ENCODE data around the gene MMS19. TPM values are rescaled to one million over a fixed set of nuclear protein-coding genes. Genes with fewer than 3 reads are reported as not detected.

Gene MMS19
- total RNA-seq, 2 donors from 2014 or later = 38.9 to 42.3 TPM

DNA sequence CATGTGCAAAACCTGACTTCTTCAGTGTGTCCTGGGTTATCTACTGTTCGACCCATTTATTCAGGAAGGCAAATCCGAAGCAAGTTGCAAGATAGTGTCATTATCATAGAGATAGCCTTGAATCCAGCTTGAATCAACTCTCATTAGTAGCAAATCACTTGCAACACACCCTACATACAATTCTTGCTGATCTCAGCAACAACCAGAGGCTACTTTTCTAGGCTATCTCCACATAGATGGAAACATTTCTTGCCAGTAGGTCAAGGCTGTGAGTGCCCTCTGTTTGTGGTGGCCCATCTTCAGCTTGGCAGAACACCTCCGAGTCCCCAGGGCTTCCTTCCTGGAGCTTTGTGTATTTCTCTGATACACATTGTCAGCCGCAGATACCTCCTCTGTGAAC is 12.5 kb upstream of the MMS19 start:
- no peak for DNase-seq
- no peak for ATAC-seq

DNA sequence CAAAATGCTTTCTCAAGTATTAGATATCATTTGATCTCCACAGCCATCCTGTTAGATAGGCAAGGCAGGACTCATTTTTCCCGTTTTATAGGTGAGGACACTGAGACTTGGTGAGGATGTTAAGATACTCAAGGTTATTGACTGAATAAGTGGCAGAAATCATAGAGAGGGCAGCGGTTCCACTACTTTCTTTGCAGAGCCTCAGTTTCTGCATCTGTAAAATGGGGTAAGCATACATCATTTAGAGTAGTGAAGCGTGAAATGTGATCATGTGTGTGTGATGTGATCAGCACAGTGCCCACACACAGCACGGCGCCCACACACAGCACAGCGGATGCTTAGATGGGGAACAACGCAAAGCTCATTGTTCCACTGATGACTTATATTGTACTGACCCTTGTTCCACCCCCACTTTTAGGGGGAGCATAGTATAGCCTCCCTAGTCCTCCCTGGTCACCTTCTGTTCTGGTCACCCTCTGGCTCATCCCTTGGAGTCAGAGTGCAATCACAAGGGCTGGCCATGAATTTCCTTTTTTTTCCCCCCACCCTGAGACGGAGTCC is 11.0 kb upstream of the MMS19 start:
- intact Hi-C loops (cut with DNase I, micrococcal nuclease) = no loop called here
- ATAC-seq = no peak
- no peak for DNase-seq

More for the DNA sequence above, 12.5 kb upstream of the MMS19 start:
- intact Hi-C loops (cut with DNase I, micrococcal nuclease) = no loop called here

DNA sequence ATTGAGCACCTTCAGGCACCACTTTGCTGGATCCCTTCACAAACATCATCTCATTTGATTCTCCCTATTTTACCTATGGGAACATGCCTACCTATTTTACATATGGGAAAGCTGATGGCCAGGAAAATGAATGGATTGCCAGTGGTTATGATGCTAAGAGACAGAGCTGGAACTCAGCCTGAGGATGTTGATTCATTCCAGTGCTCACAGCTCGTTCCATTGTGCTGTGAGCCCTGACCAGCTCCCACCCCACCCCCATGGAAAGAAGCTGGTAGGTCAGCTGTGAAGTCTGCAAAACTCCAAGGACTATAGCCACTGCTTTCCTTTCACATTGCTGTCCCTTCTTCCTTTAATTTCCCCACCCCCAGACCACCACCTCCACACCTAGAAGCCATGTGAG is 10.1 kb upstream of the MMS19 start:
- no peak for ATAC-seq
- intact Hi-C loops (cut with DNase I, micrococcal nuclease) = no loop called here
- no peak for DNase-seq

DNA sequence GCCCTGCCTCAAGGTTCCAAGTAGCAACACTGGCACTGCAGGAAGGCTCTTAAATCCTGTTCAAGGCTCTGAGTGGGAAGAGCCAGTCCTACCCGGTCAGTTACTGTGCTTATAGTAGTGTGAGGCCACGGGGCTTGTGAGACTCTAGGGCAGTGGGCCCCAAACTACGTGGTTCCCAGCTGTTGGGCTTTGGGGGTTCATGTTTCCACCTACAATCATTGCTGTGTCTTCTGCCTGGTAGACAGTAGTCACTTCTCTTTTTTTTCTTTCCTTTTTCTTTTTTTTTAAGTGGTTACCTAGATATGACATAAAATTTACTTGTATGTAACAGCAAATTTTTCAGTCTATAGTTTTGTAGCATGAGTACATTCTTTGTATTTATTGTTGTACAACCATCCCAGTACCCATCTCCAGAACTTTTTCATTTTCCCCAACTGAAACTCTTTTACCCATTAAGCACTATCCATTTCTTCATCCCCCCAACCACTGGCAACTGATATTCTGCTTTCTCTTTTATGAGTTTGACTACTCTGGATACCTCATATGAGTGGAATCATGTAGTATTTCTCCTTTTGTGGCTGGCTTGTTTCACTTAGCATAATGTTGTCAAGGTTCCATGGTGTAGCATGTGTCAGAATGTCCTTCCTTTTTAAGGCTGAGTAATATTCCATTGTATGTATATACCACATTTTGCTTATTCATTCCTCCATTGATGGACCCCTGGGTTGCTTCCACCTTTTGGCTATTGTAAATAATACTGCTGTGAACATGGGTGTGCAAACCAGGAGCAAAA is 8.2 kb upstream of the MMS19 start:
- DNase-seq (no peak), ATAC-seq (no peak)
- intact Hi-C loops (cut with DNase I, micrococcal nuclease) = no loop called here

DNA sequence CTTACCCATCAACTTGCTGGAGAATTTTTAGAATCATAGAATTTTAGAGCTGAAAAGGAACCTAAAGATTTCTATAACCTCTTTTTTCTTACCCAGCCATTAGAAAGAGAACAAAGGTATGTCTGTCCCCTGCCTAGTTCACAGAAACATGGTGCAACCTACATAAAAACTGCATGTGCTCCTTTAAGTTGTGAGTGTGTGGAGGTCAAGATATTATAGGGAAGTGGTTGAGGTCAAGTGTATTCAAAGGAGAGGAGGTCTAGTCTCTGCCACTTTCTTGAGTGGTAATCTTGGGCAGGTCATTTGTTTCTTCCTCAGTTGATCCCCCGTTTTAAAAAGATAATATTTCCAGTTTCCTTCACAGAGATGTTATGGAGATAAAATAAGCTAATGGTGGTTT is 6.9 kb upstream of the MMS19 start:
- intact Hi-C loops (cut with DNase I, micrococcal nuclease) = no loop called here
- ATAC-seq = no peak
- no peak for DNase-seq

DNA sequence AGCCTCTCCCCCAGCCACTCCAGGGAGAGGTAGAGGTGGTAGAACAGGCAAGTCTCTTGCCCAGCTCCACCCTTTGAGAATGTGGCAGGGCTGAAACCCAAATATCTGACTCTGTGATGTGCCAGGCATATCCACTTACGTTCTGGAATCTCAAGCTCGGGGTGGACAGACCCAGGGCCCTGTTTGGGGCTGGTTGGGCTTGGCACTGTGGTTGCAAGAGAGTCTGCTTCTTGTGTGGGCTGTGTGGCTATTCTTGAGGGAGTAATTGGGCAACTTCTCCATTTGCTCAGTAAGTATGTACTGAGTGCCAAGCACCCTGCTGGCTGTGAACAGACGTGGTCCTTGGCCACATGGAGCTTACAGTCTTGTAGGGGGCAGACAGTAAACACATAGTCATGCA is 5.2 kb upstream of the MMS19 start:
- intact Hi-C loops (cut with DNase I, micrococcal nuclease) = no loop called here
- ATAC-seq (no peak), DNase-seq (no peak)

DNA sequence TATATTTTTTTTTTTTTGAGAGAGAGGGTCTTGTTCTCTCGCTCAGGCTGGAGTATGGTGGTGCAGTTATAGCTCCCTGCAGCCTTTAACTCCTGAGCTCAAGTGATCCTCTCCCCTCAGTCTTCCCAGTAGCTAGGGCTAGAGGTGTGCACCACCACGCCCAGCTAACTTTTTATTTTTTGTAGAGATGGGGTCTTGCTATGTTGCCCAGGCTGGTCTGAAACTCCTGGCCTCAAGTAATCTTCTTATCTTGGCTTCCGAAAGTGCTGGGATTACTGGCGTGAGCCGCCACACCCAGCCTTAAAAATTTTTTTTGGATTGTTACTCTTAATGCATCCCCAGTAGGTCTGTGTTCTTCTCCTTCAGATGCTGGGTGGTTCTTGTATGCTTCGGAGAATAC is 4.7 kb upstream of the MMS19 start:
- DNase-seq = no peak
- no peak for ATAC-seq
- intact Hi-C loops (cut with DNase I, micrococcal nuclease) = no loop called here

DNA sequence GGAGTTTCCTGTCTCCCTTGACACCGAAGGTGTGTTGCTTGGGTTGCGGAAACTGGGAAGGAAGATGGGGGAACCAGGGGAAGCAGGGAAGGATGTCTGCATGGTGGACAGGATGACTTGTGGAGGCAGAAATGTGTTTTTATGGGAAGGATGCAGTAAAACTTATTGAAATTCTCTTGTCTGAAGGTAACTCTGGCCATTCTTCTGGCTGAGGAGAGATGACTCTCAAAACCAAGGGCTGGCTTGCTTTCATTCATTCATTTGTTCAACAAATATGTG is 2.0 kb upstream of the MMS19 start:
- intact Hi-C loops (cut with DNase I, micrococcal nuclease) = no loop called here
- ATAC-seq = no peak
- DNase-seq = no peak

DNA sequence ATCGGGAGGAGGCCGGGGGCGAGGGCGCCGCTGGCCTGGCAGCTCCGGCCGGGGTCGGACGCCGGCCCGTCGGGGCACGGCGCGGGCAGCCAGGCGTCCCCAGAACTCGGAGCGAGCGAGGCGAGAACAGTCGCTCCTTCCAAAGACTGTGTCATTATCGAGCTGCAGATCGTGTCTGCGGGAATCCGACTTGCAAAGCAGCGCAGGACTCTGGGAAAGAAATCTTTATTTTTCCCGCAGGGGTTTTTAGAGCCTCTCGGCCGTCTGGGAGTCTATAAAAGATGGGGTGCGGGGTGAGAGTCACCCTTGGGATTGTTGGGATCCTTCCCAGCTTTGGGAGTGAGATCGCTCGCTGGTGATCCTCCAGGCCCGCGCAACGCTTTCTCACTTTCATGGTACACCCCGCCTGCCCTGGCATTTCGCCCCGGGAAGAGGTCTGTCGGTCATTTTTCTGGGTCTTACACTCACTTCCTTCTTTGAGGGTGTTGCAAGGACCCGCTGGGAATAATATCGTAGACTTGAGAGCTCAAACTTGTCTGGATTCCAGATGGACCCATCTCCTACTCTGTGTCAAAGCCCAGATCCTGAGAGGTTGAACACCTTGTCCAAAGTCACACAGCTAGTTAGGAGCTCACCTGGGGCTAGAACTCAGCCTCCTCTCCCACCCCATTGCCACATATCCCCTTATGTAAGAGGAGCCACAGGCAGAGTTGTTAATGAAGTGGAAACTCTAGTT is 1.5 kb upstream of the MMS19 start:
- intact Hi-C loops (cut with DNase I, micrococcal nuclease) = no loop called here
- no peak for ATAC-seq

DNA sequence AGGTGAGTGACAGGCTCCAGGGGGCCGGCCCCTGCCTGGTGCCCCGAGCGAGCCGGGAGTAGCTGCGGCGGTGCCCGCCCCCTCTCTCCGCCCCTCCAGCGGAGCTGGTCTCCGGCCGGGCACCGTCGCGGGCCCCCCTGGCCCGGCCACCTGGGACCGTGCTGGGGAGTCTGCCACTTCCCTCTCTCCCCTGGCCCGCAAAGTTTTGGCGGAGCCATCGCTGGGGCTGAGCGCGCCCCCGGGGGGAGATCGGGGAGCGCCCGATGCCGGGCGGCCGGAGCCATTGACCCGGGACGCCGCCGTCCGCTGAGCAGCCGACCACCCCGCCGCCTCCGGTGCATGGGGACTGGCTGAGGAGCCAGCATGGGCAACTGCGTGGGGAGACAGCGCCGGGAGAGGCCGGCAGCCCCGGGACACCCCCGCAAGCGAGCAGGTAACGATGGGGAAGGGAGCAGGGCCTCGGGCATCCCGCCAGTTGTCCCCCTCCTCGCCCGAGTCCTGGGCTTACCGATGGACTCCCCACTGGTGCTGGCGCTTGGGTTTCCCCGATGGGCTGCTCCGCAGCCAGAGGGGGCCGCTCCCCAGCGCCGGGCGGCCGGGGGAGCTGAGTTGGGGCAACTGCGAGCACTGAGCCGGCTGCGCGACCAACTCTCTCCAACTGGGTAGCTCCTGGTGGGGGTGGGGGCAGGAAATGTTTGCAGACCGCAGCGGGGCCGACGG is 779 bp upstream of the MMS19 start, which contains the start of gene UBTD1:
TSS of gene UBTD1 (plus strand) at position 84 of the 720 bp plus-strand sequence. CDS start at position 364, 280 bp downstream.
- DNase-seq (peak; percentile 39 to 60), ATAC-seq (peak; percentile 0)
- intact Hi-C loops (cut with DNase I, micrococcal nuclease) = no loop called here

More for the DNA sequence above, 1.5 kb upstream of the MMS19 start:
- peak; percentile 47 to 58 for DNase-seq

DNA sequence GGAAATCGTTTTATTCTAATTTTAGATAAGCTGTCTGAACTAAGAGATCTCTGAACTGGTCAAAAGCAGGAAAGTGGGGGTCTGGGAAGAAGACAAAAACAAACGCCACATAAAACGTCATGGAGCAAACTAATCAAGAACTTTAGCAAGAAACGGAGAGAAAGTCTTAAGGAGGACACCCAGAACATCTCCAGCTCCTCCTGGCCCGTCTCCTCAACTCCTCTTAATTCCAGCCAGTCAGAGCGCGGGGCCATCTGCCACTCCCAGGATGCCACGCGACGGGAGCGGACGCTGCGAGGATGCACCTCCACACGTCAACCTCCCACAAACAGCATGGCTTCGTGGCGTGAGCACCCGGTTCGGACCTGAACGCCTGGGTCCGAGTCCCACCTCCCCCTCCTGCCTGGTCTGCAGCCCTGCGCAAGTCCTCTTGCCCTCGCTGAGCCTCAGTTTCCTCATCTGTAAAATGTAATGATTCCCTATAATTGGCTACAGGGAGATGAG is 598 bp downstream of the MMS19 start:
- peak; percentile 55 for ATAC-seq
- intact Hi-C loops (cut with DNase I, micrococcal nuclease) = no loop called here

DNA sequence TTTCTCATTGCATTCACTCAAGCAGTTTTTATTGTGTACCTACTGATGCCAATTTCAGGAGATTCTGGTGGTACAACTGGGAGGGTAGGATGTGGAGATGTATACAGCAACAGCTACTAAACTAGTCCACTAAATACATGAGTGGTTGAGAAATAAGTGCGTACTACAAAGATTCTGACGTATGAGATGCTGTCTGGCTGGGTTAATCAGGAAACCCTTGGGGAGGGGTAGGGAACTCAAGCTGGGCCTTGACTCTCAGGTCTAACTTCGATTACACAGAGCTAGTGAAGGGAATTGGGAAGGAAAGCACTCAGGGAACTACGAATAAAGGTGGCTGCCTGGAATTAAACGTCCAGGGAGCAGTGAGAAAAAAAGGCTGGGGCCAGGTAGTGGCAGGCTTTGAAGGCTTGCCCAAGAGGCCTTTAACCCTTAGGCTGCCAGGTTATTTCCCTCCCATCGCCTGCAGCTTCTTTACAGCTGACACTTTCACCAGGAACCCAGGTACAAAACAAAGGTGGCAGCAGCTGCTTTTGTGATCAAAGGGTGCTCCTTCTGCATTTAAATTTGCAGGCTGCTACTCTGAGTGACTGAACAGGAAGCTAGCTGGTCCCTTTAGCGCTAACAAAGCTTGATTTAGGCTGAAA is 3.2 kb downstream of the MMS19 start:
- DNase-seq (no peak), ATAC-seq (no peak)
- intact Hi-C loops (cut with DNase I, micrococcal nuclease) = no loop called here

More for the DNA sequence above, 598 bp downstream of the MMS19 start:
- peak; percentile 85 to 86 for DNase-seq

DNA sequence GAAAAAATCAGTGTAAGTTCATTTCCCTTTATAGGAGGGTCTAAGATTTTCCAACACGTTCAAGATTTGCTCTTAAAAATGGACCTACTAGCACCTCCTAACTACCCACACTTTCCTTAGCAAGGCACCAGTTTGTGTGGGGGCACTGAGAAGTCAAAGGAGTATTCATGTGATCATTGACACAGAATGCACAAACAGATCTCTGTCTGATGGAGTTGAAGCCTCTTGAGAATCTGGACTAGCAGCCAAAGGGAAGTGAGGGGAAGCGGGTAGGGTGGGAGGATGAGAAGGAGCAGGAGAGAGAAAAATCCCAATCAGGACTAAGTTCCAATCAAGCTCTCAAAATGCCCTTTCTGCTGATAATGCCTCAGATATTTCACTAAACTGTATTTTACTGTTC is 4.1 kb downstream of the MMS19 start:
- DNase-seq = no peak
- intact Hi-C loops (cut with DNase I, micrococcal nuclease) = no loop called here
- ATAC-seq = no peak

DNA sequence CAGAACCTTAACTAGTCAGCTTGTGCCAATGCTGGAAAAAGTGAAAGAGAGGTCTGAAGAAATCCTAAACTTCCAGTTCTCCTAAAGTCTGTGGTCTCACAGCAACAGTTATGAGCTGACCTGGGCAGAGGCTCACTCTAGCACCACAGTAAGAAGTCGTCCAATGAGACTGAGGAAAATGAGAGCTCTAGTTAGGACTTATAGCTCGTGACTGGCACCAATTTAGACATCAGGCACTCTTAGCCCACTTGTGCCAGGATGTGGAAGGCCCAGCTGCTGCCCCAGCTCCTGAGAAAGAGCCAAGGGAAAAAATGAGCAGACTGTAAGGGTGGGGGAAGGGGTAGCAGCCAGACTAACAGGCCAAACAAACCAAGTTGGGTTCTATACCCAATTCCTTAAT is 7.6 kb downstream of the MMS19 start:
- no peak for ATAC-seq
- DNase-seq = no peak
- intact Hi-C loops (cut with DNase I, micrococcal nuclease) = no loop called here

DNA sequence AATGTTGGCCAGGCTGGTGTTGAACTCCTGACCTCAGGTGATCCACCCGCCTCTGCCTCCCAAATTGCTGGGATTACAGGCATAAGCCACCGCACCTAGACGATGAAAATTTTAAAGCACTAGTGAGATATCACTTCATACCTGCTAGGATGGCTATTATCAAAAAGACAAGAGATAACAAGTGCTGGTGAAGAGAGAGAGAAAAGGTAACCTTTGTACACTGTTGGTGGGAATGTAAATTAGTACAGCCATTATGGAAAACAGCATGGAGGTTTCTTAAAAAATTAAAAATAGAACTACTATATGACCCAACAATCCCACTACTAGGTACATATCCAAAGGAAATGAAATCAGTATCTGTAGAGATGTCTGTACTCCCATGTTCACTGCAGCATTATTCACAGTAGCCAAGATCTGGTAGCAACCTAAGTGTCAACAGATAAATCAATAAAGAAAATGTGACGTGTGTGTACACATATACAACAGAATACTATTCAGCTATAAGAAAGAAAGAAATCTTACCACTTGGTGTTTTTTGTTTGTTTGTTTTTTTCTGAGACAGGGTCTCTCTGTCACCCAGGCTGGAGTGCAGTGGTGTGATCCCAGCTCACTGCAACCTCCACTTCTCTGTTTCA is 12.5 kb downstream of the MMS19 start:
- ATAC-seq (no peak), DNase-seq (no peak)
- intact Hi-C loops (cut with DNase I, micrococcal nuclease) = no loop called here

DNA sequence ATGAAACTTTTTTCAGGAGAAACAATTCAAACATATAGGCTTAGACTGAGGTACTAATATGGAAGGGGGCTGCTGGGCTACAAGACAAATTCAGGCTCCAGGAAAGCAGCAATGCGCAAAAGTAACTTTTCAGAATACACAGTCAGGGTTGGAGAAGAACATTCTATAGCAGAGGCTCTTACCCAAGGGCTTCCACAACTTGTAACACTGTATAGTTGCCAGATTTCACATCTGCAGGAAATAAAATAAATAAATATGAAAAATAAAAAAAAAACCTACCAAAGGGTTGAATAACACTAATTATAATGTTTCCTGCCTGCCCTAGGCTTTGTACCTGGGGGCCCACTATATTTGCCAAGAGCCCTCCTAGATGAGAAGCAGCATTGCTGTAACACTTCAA is 14.3 kb downstream of the MMS19 start:
- intact Hi-C loops (cut with DNase I, micrococcal nuclease) = no loop called here
- ATAC-seq (no peak), DNase-seq (no peak)

DNA sequence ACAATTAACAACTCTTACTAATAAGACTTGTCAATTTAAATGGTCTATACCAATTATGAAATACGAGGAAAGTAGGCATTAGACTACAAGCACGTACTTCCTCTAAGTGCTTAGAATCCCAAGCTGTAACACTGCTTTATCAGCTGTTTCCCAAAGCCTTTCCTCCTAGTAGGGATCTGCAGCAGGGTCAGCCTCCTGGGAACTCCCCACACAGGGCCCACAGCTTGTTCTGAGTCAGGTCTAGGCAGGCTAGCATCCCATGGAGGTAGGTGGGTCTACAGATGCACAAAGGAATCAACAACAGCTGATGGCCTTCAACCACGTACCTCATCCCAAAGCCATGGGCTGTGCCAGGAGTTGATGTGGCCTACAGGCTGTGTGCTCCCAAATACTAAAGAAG is 14.7 kb downstream of the MMS19 start:
- intact Hi-C loops (cut with DNase I, micrococcal nuclease) = no loop called here
- no peak for ATAC-seq
- no peak for DNase-seq

DNA sequence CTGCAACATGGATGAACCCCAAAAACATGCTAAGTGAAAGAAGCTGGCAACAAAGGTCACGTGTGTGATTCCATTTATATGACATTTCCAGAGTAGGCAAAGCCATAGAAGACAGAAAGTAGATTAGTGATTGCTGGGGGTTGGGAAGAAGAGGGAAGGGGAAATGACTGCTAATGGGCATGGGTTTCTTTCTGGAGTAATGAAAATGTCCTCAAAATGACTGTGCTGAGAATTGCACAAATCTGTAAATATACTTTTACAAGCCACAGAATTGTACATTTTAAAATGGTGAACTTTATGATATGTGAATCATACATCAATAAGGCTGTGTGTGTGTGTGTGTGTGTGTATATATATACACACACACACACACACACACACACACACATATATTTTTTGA is 15.8 kb downstream of the MMS19 start:
- no peak for DNase-seq
- intact Hi-C loops (cut with DNase I, micrococcal nuclease) = no loop called here
- ATAC-seq = no peak

DNA sequence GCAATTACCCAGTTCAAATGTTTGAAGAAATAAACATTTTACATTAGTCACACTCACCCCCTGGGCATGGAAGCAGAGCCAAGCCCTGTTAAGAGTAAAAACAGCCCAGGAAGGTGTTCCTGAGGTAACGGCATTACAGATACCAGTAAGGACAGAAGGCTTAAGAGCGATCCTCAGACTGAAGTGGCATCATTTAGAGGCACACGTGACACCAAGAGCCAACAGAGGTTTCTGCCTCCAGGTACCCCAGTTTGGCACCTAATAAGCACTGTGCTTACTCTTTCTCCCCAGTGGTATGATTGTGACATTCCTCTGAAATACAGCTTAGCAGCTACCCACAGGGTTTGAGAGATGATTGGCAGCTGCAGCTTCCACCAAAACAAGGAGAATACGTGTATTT is 17.2 kb downstream of the MMS19 start:
- intact Hi-C loops (cut with DNase I, micrococcal nuclease) = no loop called here
- ATAC-seq (no peak), DNase-seq (no peak)
